ENCODE measurements around the gene CTNNB1. TPM values are rescaled to one million over a fixed set of nuclear protein-coding genes. Genes with fewer than 3 reads are reported as not detected.
A peak's percentile ranks its signal among the peaks of the same experiment; 100 is the strongest.

Gene CTNNB1
- total and polyA plus RNA-seq, 2 of the 13 experiments (the other 11 are each of a cell fraction or from before 2014, with no cell fraction given): 398 to 489 TPM

GRCh38 chr3:41277790-41278465 is 78.6 kb downstream of the CTNNB1 start:
- Histone ChIP-seq H3K4me3 (replicated peaks in 1 of 3; ENCODE audit: insufficient read depth in 1 of 3, low read depth in 2 of 3, low read length in 3 of 3) (peak overlapping the region; percentile 34 to 59 (median 59); a peak in 5 of 6 replicates), H4K20me1 (ENCODE audit: insufficient read depth, low read length) (no peaks in the 10 kb centered on the region), H3K9me3 (ENCODE audit: low read length) (no peaks in the 10 kb centered on the region), H3K4me1 (ENCODE audit: insufficient read depth, low read length) (peaks cover 61% of the 10 kb centered on the region), H3K27me3 (ENCODE audit: control insufficient read depth in 1 of 2, insufficient read depth in 2 of 2, low read length in 2 of 2) (no peaks in the 10 kb centered on the region), H3K36me3 (replicated peaks in 1 of 2; ENCODE audit: control insufficient read depth in 1 of 2, insufficient read depth in 2 of 2, low read length in 2 of 2) (no peaks in the 10 kb centered on the region; a peak in 1 of 5 replicates), H3K79me2 (ENCODE audit: insufficient read depth, low read length) (peaks cover 24% of the 10 kb centered on the region), H2AFZ (ENCODE audit: low read length) (no peak overlapping the region), H3K9ac (ENCODE audit: insufficient read depth, low read depth, low read length) (peak overlapping the region; percentile 45), H3K27ac (ENCODE audit: extremely low read length, insufficient read depth, low read length) (peak overlapping the region; percentile 55), H3K4me2 (ENCODE audit: low read depth, low read length) (peak overlapping the region; percentile 63)
- peak; percentile 81 for DNase-seq (ENCODE audit: low spot score)
- POLR2A ChIA-PET: interaction anchor here (0.9 to 4.0 kb wide), 7 partner anchors 11 to 821 kb away, joined by 3 to 20 read pairs (median 3); partner anchors contain the start of genes CTNNB1 and RPL14
- TSS peak; percentile 47 for BruUV-seq (replicated peaks)
- CTCF ChIA-PET (ENCODE audit: low intra/inter-chr PET ratio, low total read pairs): no interaction called here
- intact Hi-C loops (cut with micrococcal nuclease; ENCODE audit: unreplicated experiment): loop anchor here (5.0 kb wide), 1 partner anchor 76 kb away; no protein-coding TSS in a partner anchor
- in situ Hi-C loops (cut with HindIII; ENCODE audit: extremely low pct_ligation_motif_present, low pct_unique_long_range_greater_than_20kb): no loop called here
- WGBS (ENCODE audit: low lambda C conversion rate): 47% methylated on average over 12 of the region's 16 CpGs
- FAIRE-seq: peak; percentile 76
- ATAC-seq: peak; percentile 85
- TF ChIP-seq MED8 (CRISPR knock-in tag; IDR thresholded peaks at IDR 0.05; ENCODE audit: insufficient replicate concordance) (no peak), MEIS2 (CRISPR knock-in tag; IDR thresholded peaks at IDR 0.05) (peak; percentile 24; the same call in 1 of the 2 replicates), CCAR2 (optimal IDR thresholded peaks at IDR 0.05; ENCODE audit: low read depth, low read length) (no peak), ZNF318 (CRISPR knock-in tag; IDR thresholded peaks at IDR 0.05) (no peak), ZBTB3 (CRISPR knock-in tag; IDR thresholded peaks at IDR 0.05; ENCODE audit: borderline replicate concordance, low read depth) (no peak), NRL (CRISPR knock-in tag; IDR thresholded peaks at IDR 0.05; ENCODE audit: borderline replicate concordance) (peak; percentile 53; the same call in 1 of the 2 replicates), CHCHD3 (CRISPR knock-in tag; IDR thresholded peaks at IDR 0.05) (no peak), ARHGAP35 (CRISPR knock-in tag; IDR thresholded peaks at IDR 0.05; ENCODE audit: borderline replicate concordance) (no peak), PAWR (CRISPR knock-in tag; IDR thresholded peaks at IDR 0.05; ENCODE audit: borderline replicate concordance) (no peak), XBP1 (CRISPR knock-in tag; IDR thresholded peaks at IDR 0.05) (no peak), YEATS4 (CRISPR knock-in tag; IDR thresholded peaks at IDR 0.05; ENCODE audit: borderline replicate concordance) (no peak), KLF11 (CRISPR knock-in tag; IDR thresholded peaks at IDR 0.05) (peak; percentile 53; the same call in 1 of the 2 replicates)

Data from HepG2 (cell line).